HEK293 (cell line): ENCODE measurements around the gene OPN4.

Experiments used
- CTCF ChIA-PET: fragments of 350-600 bp; formaldehyde crosslinking; extraction: SDS; loops from one replicate; lab custom pipeline; 2021; ENCODE audit warnings: antibody characterized with exemption; lab: Yijun Ruan, JAX
- POLR2A ChIA-PET: fragments of 300-600 bp; formaldehyde crosslinking; extraction: SDS; loops from one replicate; lab custom pipeline; 2020; ENCODE audit warnings: antibody characterized with exemption, inconsistent platforms; lab: Yijun Ruan, JAX
- H3K27ac ChIP-seq: fragments of 200-500 bp; sonication (Bioruptor generic); 2 replicates; pipeline ENCODE4 v1.5.1; 2014; ENCODE audit warnings: low read depth, low read length, control low read depth, inconsistent platforms; ENCODE audit errors: extremely low read depth
- H3K36me3 ChIP-seq, 2 experiments: fragments of 200-500 bp in 1 of 2; sonication (Bioruptor generic) in 1 of 2; 1 replicate in 1 of 2; 2 replicates in 1 of 2; pipeline ENCODE4 v1.5.1; 2014 to 2017; ENCODE audit warnings: inconsistent platforms in 2 of 2, low read length in 2 of 2; ENCODE audit not compliant: control insufficient read depth in 2 of 2, insufficient read depth in 1 of 2
- H3K4me1 ChIP-seq: fragments of 200-500 bp; sonication (Bioruptor generic); 2 replicates; pipeline ENCODE4 v1.5.1; 2014; ENCODE audit warnings: mild to moderate bottlenecking, low read length, inconsistent platforms; ENCODE audit not compliant: control insufficient read depth, insufficient read depth
- H3K4me3 ChIP-seq: 2 replicates; pipeline ENCODE4 v1.5.1; 2011; ENCODE audit warnings: low read depth, mild to moderate bottlenecking, control low read depth, low read length, moderate library complexity
- H3K9me3 ChIP-seq: fragments of 200-500 bp; sonication (Bioruptor generic); 2 replicates; pipeline ENCODE4 v1.5.1; 2014; ENCODE audit warnings: low read depth, low read length, inconsistent platforms; ENCODE audit not compliant: control insufficient read depth, insufficient read depth
- HOXA7 ChIP-seq: sonication (generic); formaldehyde crosslinking; IDR thresholded peaks from 2 replicates; pipeline ENCODE4 v1.8.1; 2022; ENCODE audit warnings: missing genetic modification reagents, borderline replicate concordance
- REPIN1 ChIP-seq: fragments of 450-650 bp; formaldehyde crosslinking; IDR thresholded peaks from 2 replicates; pipeline ENCODE4 v1.5.1; 2017; ENCODE audit warnings: missing biosample characterization, missing genetic modification characterization, low read depth
- SP2 ChIP-seq: fragments of 450-650 bp; formaldehyde crosslinking; IDR thresholded peaks from 2 replicates; pipeline ENCODE4 v1.5.1; 2016; ENCODE audit warnings: missing biosample characterization, missing genetic modification characterization
- YY1 ChIP-seq: fragments of 450-650 bp; formaldehyde crosslinking; IDR thresholded peaks from 2 replicates; pipeline ENCODE4 v1.5.1; 2018; ENCODE audit warnings: missing biosample characterization, missing genetic modification characterization
- ZNF19 ChIP-seq: fragments of 450-650 bp; formaldehyde crosslinking; IDR thresholded peaks from 2 replicates; pipeline ENCODE4; 2016; ENCODE audit warnings: missing biosample characterization, missing genetic modification characterization, low read depth
- ZNF239 ChIP-seq: fragments of 450-650 bp; formaldehyde crosslinking; IDR thresholded peaks from 2 replicates; pipeline ENCODE4 v1.5.1; 2016; ENCODE audit warnings: missing biosample characterization, missing genetic modification characterization
- ZNF302 ChIP-seq: fragments of 450-650 bp; formaldehyde crosslinking; IDR thresholded peaks from 2 replicates; pipeline ENCODE4 v1.5.1; 2016; ENCODE audit warnings: missing biosample characterization, missing genetic modification characterization, low read depth
- ZNF366 ChIP-seq: fragments of 450-650 bp; formaldehyde crosslinking; conservative IDR thresholded peaks from 2 replicates; pipeline ENCODE4 v1.5.1; 2016; ENCODE audit warnings: missing biosample characterization, missing genetic modification characterization
- ZNF416 ChIP-seq: fragments of 450-650 bp; formaldehyde crosslinking; IDR thresholded peaks from 2 replicates; pipeline ENCODE4 v1.5.1; 2016; ENCODE audit warnings: missing biosample characterization, missing genetic modification characterization
- ZNF423 ChIP-seq: fragments of 450-650 bp; formaldehyde crosslinking; IDR thresholded peaks from 2 replicates; pipeline ENCODE4 v1.5.1; 2016; ENCODE audit warnings: missing biosample characterization, missing genetic modification characterization
- ZNF513 ChIP-seq: fragments of 450-650 bp; IDR thresholded peaks from 2 replicates; pipeline ENCODE4 v1.5.1; 2018; ENCODE audit warnings: missing biosample characterization, missing genetic modification characterization
- ZNF514 ChIP-seq: fragments of 450-650 bp; formaldehyde crosslinking; IDR thresholded peaks from 2 replicates; pipeline ENCODE4 v1.5.1; 2016; ENCODE audit warnings: missing biosample characterization, missing genetic modification characterization
- ZNF600 ChIP-seq: fragments of 450-650 bp; formaldehyde crosslinking; IDR thresholded peaks from 2 replicates; pipeline ENCODE4 v1.5.1; 2016; ENCODE audit warnings: missing biosample characterization, missing genetic modification characterization
- ZNF610 ChIP-seq: fragments of 450-650 bp; formaldehyde crosslinking; IDR thresholded peaks from 2 replicates; pipeline ENCODE4 v1.5.1; 2016; ENCODE audit warnings: missing biosample characterization, missing genetic modification characterization, borderline replicate concordance
- ZNF692 ChIP-seq: fragments of 450-650 bp; formaldehyde crosslinking; IDR thresholded peaks from 2 replicates; pipeline ENCODE4 v1.5.1; 2016; ENCODE audit warnings: missing biosample characterization, missing genetic modification characterization
- TF ChIP-seq, protein P1 (sequence below): fragments of 450-650 bp; formaldehyde crosslinking; conservative IDR thresholded peaks from 2 replicates; pipeline ENCODE4 v1.5.1; 2016; ENCODE audit warnings: low read depth, missing biosample characterization, missing genetic modification characterization
- TF ChIP-seq, protein P2 (sequence below): fragments of 450-650 bp; formaldehyde crosslinking; IDR thresholded peaks from 2 replicates; pipeline ENCODE4 v1.5.1; 2016; ENCODE audit warnings: missing biosample characterization, missing genetic modification characterization

Gene OPN4

GRCh38 chr10:86657396-86658011 lies 3.2 kb downstream of the OPN4 start:
- H3K9me3 ChIP-seq = no peaks in the 10 kb centered on the region
- 0 out of 2 replicates have a peak, but pooled peaks cover under 1% of the 10 kb centered on the region for H3K4me1 ChIP-seq
- POLR2A ChIA-PET = no interaction called here
- no peak overlapping the region for H3K4me3 ChIP-seq
- CTCF ChIA-PET = no interaction called here
- TF ChIP-seq ZNF600 (tag by site-specific recombination) = 0 out of 2 replicates have a peak, but pooled peaks have one; percentile 26
- TF ChIP-seq ZNF19 = no peak
- no peak for TF ChIP-seq ZNF423
- no peak overlapping the region for H3K27ac ChIP-seq
- no peaks in the 10 kb centered on the region for H3K36me3 ChIP-seq

GRCh38 chr10:86658261-86658741 lies 4.0 kb downstream of the OPN4 start:
- H3K36me3 ChIP-seq = no peaks in the 10 kb centered on the region
- POLR2A ChIA-PET = no interaction called here
- no peaks in the 10 kb centered on the region for H3K9me3 ChIP-seq
- CTCF ChIA-PET = interaction anchor here (1.2 kb wide), 1 partner anchor 35 kb away, joined by 3 read pairs; no protein-coding TSS in a partner anchor
- no peak overlapping the region for H3K27ac ChIP-seq
- H3K4me1 ChIP-seq = no peaks in the 10 kb centered on the region
- TF ChIP-seq HOXA7 (CRISPR knock-in tag) = no peak
- H3K4me3 ChIP-seq = no peak overlapping the region

- no peaks in the 10 kb centered on the region for H3K9me3 ChIP-seq
- CTCF ChIA-PET = interaction anchor here (0.6 to 1.2 kb wide), 2 partner anchors 35 to 74 kb away, joined by 3 to 4 read pairs; no protein-coding TSS in a partner anchor
- H3K27ac ChIP-seq = no peak overlapping the region
- no peaks in the 10 kb centered on the region for H3K36me3 ChIP-seq
- POLR2A ChIA-PET = no interaction called here
- H3K4me3 ChIP-seq = no peak overlapping the region
- no peaks in the 10 kb centered on the region for H3K4me1 ChIP-seq
- TF ChIP-seq ZNF514 (tag by site-specific recombination) (no peak), YY1 (tag by site-specific recombination) (no peak), ZNF366 (no peak), SP2 (tag by site-specific recombination) (no peak)
- TF ChIP-seq, protein P1, sequence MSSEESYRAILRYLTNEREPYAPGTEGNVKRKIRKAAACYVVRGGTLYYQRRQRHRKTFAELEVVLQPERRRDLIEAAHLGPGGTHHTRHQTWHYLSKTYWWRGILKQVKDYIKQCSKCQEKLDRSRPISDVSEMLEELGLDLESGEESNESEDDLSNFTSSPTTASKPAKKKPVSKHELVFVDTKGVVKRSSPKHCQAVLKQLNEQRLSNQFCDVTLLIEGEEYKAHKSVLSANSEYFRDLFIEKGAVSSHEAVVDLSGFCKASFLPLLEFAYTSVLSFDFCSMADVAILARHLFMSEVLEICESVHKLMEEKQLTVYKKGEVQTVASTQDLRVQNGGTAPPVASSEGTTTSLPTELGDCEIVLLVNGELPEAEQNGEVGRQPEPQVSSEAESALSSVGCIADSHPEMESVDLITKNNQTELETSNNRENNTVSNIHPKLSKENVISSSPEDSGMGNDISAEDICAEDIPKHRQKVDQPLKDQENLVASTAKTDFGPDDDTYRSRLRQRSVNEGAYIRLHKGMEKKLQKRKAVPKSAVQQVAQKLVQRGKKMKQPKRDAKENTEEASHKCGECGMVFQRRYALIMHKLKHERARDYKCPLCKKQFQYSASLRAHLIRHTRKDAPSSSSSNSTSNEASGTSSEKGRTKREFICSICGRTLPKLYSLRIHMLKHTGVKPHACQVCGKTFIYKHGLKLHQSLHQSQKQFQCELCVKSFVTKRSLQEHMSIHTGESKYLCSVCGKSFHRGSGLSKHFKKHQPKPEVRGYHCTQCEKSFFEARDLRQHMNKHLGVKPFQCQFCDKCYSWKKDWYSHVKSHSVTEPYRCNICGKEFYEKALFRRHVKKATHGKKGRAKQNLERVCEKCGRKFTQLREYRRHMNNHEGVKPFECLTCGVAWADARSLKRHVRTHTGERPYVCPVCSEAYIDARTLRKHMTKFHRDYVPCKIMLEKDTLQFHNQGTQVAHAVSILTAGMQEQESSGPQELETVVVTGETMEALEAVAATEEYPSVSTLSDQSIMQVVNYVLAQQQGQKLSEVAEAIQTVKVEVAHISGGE (tag by site-specific recombination) = no peak
- TF ChIP-seq, all 188 proteins: peak for 0
Observed at GRCh38 chr10:86658751-86659150, 4.4 kb downstream of the OPN4 start.

- H3K4me1 ChIP-seq = no peaks in the 10 kb centered on the region
- CTCF ChIA-PET = interaction anchor here (0.6 to 1.2 kb wide), 2 partner anchors 34 to 75 kb away, joined by 3 to 4 read pairs; no protein-coding TSS in a partner anchor
- TF ChIP-seq ZNF302 (tag by site-specific recombination) (no peak), REPIN1 (tag by site-specific recombination) (no peak), ZNF513 (no peak), ZNF239 (no peak), ZNF416 (no peak), ZNF692 (tag by site-specific recombination) (no peak), ZNF610 (tag by site-specific recombination) (no peak)
- TF ChIP-seq, protein P2, sequence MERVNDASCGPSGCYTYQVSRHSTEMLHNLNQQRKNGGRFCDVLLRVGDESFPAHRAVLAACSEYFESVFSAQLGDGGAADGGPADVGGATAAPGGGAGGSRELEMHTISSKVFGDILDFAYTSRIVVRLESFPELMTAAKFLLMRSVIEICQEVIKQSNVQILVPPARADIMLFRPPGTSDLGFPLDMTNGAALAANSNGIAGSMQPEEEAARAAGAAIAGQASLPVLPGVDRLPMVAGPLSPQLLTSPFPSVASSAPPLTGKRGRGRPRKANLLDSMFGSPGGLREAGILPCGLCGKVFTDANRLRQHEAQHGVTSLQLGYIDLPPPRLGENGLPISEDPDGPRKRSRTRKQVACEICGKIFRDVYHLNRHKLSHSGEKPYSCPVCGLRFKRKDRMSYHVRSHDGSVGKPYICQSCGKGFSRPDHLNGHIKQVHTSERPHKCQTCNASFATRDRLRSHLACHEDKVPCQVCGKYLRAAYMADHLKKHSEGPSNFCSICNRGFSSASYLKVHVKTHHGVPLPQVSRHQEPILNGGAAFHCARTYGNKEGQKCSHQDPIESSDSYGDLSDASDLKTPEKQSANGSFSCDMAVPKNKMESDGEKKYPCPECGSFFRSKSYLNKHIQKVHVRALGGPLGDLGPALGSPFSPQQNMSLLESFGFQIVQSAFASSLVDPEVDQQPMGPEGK (tag by site-specific recombination) = no peak
- TF ChIP-seq, all 188 proteins: peak for 0
- Histone ChIP-seq H3K36me3 (no peaks in the 10 kb centered on the region), H3K4me3 (no peak overlapping the region), H3K27ac (no peak overlapping the region), H3K9me3 (no peaks in the 10 kb centered on the region)
- POLR2A ChIA-PET = no interaction called here
Observed at GRCh38 chr10:86659161-86659691, 4.9 kb downstream of the OPN4 start.
